ENCODE data around the gene AGRP. TPM values are rescaled to one million over a fixed set of nuclear protein-coding genes. Genes with fewer than 3 reads are reported as not detected.

Gene AGRP
- total and polyA plus RNA-seq, 3 donors from 2014 or later, result 1.2 to 1.7 TPM; not detected in 1

- H3K4me1 ChIP-seq, result peaks cover 10% of the 10 kb centered on the region
These were observed 11.5 kb downstream of the AGRP start for GRCh38 chr16:67471758-67472384.

DNA sequence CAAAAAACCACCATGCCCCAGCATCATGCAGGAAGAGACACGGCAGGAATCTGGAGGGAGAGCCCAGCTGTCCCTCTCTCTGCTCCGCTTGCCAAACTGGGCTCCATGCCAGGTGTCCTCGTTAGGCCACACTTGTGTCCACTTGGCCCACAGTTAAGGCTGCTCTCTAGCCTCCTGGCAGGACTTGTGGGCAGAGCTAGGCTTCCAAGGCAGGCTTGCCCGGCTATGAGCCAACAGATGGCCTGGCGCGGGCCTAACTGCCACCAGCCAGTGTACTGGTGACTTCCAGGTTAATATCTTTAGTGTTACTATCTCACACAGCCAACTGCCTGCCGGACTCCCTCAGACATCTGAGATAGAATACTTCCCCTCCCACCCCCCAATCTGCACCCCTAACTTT lies 13.0 kb downstream of the AGRP start:
- Histone ChIP-seq H3K36me3 (ENCODE audit: low read depth, missing control alignments) (no peaks in the 10 kb centered on the region), H3K27ac (peak overlapping the region in 1 of 2 donors; percentile 14), H3K4me1 (peaks cover 16% of the 10 kb centered on the region), H3K4me3 (no peak overlapping the region), H3K27me3 (no peaks in the 10 kb centered on the region), H3K9me3 (no peaks in the 10 kb centered on the region)
- intact Hi-C loops (cut with DNase I; ENCODE audit: low total_unique reads), result no loop called here
- peak; percentile 93 for DNase-seq
- no peak for TF ChIP-seq POLR2A (IDR thresholded peaks at IDR 0.05)
- no peak for TF ChIP-seq CTCF (IDR thresholded peaks at IDR 0.05)
- 36 to 46% methylated on average over 6 to 7 of the region's 7 CpGs for WGBS, 2 donors

More at GRCh38 chr16:67471758-67472384, 11.5 kb downstream of the AGRP start:
- H3K9me3 ChIP-seq, result no peaks in the 10 kb centered on the region
- 88 to 89% methylated on average over 5 to 6 of the region's 6 CpGs for WGBS, 2 donors
- DNase-seq, result no peak
- H3K36me3 ChIP-seq (ENCODE audit: low read depth, missing control alignments), result no peaks in the 10 kb centered on the region
- intact Hi-C loops (cut with DNase I; ENCODE audit: low total_unique reads), result no loop called here
- no peak for TF ChIP-seq CTCF (IDR thresholded peaks at IDR 0.05)
- no peak for TF ChIP-seq POLR2A (IDR thresholded peaks at IDR 0.05)
- no peaks in the 10 kb centered on the region for H3K27me3 ChIP-seq
- no peak overlapping the region for H3K4me3 ChIP-seq
- no peak overlapping the region for H3K27ac ChIP-seq

- intact Hi-C loops (cut with DNase I; ENCODE audit: low total_unique reads), result loop anchor here (5.0 kb wide), 1 partner anchor 41 kb away; no protein-coding TSS in a partner anchor
- no peak for DNase-seq
- Histone ChIP-seq H3K9me3 (no peaks in the 10 kb centered on the region), H3K27ac (no peak overlapping the region), H3K4me1 (peaks cover 28% of the 10 kb centered on the region), H3K4me3 (no peak overlapping the region), H3K36me3 (ENCODE audit: low read depth, missing control alignments) (no peaks in the 10 kb centered on the region), H3K27me3 (no peaks in the 10 kb centered on the region)
- WGBS, 2 donors, result 94 to 96% methylated on average over 5 of the region's 5 CpGs
- TF ChIP-seq POLR2A (IDR thresholded peaks at IDR 0.05), result no peak
- TF ChIP-seq CTCF (IDR thresholded peaks at IDR 0.05), result no peak
These were observed 14.6 kb downstream of the AGRP start for GRCh38 chr16:67468731-67469130.

DNA sequence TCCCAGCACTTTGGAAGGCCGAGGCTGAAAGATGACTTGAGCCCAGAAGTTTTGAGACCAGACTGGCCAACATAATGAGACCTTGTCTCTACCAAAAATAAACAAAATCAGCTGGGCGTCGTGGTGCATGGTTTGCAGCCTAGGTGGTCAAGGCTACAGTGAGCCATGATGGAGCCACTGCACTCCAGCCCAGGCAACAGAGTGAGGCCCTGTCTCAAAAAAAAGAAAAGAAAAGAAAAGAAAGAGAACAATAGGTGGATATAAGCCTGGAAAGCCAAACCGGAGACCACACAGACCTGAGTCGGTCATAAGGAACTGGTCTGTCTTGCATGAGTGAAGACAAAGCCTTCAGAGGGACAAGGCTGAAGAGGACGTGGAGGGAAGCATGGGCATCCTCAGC lies 16.8 kb downstream of the AGRP start:
- no peak for DNase-seq
- no peaks in the 10 kb centered on the region for H3K36me3 ChIP-seq (ENCODE audit: low read depth, missing control alignments)
- no peak for TF ChIP-seq CTCF (IDR thresholded peaks at IDR 0.05)
- TF ChIP-seq POLR2A (IDR thresholded peaks at IDR 0.05), result no peak
- intact Hi-C loops (cut with DNase I; ENCODE audit: low total_unique reads), result loop anchor here (5.0 kb wide), 1 partner anchor 39 kb away; no protein-coding TSS in a partner anchor
- no peak overlapping the region for H3K27ac ChIP-seq
- H3K4me3 ChIP-seq, result no peak overlapping the region
- 80 to 82% methylated on average over 6 of the region's 6 CpGs for WGBS, 2 donors
- no peaks in the 10 kb centered on the region for H3K27me3 ChIP-seq
- no peaks in the 10 kb centered on the region for H3K9me3 ChIP-seq
- H3K4me1 ChIP-seq, result peaks cover 49% of the 10 kb centered on the region

DNA sequence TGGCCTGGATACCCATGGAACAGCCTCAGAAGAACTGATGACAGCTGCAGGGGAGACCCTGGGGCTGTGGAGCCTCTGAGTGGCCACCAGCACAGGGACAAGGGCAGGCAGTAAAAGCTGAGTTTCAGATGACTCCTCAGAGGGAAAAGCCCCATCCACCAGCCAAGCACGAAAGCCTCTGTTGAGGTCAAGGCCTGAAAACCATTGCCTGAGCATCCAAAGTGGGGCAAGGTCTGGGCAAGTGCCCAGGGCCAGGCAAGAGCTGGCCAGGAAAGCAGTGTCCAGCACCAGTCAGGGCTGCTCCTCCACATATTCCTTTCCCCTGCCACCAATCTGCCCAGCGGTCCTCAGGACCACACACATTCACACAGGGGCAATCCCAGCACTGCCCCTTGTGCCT lies 18.8 kb downstream of the AGRP start:
- no peak overlapping the region for H3K4me3 ChIP-seq
- DNase-seq, result peak; percentile 53
- H3K9me3 ChIP-seq, result no peaks in the 10 kb centered on the region
- H3K27ac ChIP-seq, result no peak overlapping the region
- TF ChIP-seq POLR2A (IDR thresholded peaks at IDR 0.05), result no peak
- no peak for TF ChIP-seq CTCF (IDR thresholded peaks at IDR 0.05)
- H3K27me3 ChIP-seq, result no peaks in the 10 kb centered on the region
- intact Hi-C loops (cut with DNase I; ENCODE audit: low total_unique reads), result no loop called here
- 52 to 78% methylated on average over 1 to 2 of the region's 2 CpGs for WGBS, 2 donors
- no peaks in the 10 kb centered on the region for H3K36me3 ChIP-seq (ENCODE audit: low read depth, missing control alignments)
- H3K4me1 ChIP-seq, result peaks cover 60% of the 10 kb centered on the region
